Measurements from ENCODE around the gene EIF5. TPM values are rescaled to one million over a fixed set of nuclear protein-coding genes. Genes with fewer than 3 reads are reported as not detected.
A peak's percentile ranks its signal among the peaks of the same experiment; 100 is the strongest.

Gene EIF5
- total and polyA plus RNA-seq, 2 donors (not counting 3 experiments of a cell fraction or from before 2014, with no cell fraction given): 175 to 313 TPM

DNA sequence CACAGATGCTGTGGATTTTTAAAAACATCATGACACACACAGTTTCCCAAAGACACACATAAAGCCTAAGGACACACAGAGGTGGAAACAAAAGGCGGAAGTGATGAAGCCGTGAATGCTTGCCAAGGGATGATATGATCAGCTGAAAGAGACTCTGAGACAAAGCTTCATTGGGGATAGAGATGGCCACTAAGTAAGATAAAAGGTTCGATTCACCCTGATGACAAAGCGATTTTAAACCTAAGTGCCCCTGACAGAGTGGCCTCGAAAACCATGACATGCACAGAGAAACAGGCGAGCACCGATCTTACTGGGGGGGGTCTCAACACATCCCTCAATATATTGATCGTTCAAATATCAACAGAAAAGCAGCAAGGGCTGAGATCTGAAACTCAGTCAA lies 20.3 kb upstream of the EIF5 start:
- CTCF ChIA-PET: interaction anchor here (0.8 kb wide), 1 partner anchor 77 kb away, joined by 3 read pairs; no protein-coding TSS in a partner anchor
- intact Hi-C loops (cut with micrococcal nuclease): no loop called here
- Histone ChIP-seq H3K27me3 (ENCODE audit: control insufficient read depth in 2 of 2, insufficient read depth in 2 of 2, low read length in 2 of 2) (no peaks in the 10 kb centered on the region), H3K4me1 (ENCODE audit: control insufficient read depth, extremely low read depth, insufficient read depth, low read length) (peaks cover 13% of the 10 kb centered on the region), H3K4me3 (replicated peaks in 1 of 3; ENCODE audit: insufficient read depth in 1 of 3, low read depth in 1 of 3, low read length in 3 of 3) (no peak overlapping the region), H3K27ac (ENCODE audit: insufficient read depth, low read depth, low read length) (peak overlapping the region; percentile 27), H3K4me2 (ENCODE audit: insufficient read depth, low read length) (peak overlapping the region; percentile 28), H3K9me1 (replicated peaks; ENCODE audit: control insufficient read depth, extremely low read depth, insufficient read depth, low read length) (no peaks in the 10 kb centered on the region), H4K20me1 (replicated peaks; ENCODE audit: control insufficient read depth, extremely low read depth, insufficient read depth, low read length) (no peaks in the 10 kb centered on the region), H2AFZ (ENCODE audit: low read depth, low read length) (peak overlapping the region; percentile 29), H3K79me2 (ENCODE audit: control insufficient read depth, insufficient read depth, low read length) (no peaks in the 10 kb centered on the region), H3K9me3 (replicated peaks; ENCODE audit: control insufficient read depth, insufficient read depth, low read length) (no peaks in the 10 kb centered on the region), H3K9ac (replicated peaks; ENCODE audit: extremely low read depth, insufficient read depth, low read length) (no peak overlapping the region), H3K36me3 (ENCODE audit: control insufficient read depth in 2 of 2, extremely low read depth in 1 of 2, insufficient read depth in 2 of 2, low read length in 2 of 2) (no peaks in the 10 kb centered on the region)
- FAIRE-seq (peak; percentile 85), DNase-seq (ENCODE audit: low read depth, low spot score) (peak; percentile 66)
- dilution Hi-C loops (cut with MboI; ENCODE audit: extremely low pct_ligation_motif_present, low sequenced_read_pairs): no loop called here
- TF ChIP-seq POLR2A (IDR thresholded peaks at IDR 0.05; ENCODE audit: low read depth, low read length) (no peak), JUN (IDR thresholded peaks at IDR 0.05; ENCODE audit: borderline replicate concordance, insufficient read depth, insufficient read length, low read depth) (peak; percentile 20), GATA2 (IDR thresholded peaks at IDR 0.05; ENCODE audit: insufficient read depth, insufficient read length, low read depth, low read length) (peak; percentile 86)
- POLR2A ChIA-PET: no interaction called here
- no TSS peak for BruUV-seq (replicated peaks)

DNA sequence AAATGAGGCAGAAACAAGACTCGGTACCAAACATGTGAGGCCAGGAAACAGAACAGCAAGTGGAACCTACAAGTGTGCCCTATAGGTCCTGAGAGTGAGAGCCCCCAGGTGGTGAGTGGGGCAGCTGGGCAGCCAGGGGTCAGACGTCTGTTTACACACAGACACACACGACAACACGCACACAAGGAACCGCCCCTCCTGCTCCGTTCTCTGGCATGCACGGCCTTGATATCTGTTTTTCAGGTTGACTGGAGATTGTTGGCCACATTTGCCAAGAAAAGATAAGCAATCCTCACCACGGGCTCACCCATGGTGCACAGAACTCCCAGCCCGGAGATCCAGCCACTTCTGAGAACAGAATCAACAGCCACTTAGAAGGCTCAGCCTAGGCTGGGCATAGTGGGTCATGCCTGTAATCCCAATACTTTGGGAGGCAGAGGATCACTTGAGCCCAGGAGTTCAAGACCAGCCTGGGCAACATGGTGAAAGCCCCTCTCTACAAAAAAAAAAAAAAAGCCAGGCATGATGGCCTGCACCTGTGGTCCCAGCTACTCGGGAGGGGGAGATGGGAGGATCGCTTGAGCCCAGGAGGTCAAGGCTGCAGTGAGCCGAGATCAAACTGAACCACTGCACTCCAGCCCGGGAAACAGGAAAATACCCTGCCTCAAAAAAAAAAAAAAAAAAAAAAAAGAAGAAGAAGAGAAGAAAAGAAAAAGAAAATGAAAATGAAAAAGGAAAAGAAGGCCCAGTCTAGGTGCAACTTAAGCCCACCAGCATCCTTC lies 19.4 kb upstream of the EIF5 start:
- no peak overlapping the region for H3K4me2 ChIP-seq (ENCODE audit: insufficient read depth, low read length)
- ChIA-PET CTCF (interaction anchor here (1.1 kb wide), 1 partner anchor 128 kb away, joined by 3 read pairs; no protein-coding TSS in a partner anchor), POLR2A (no interaction called here)
- no peaks in the 10 kb centered on the region for H3K36me3 ChIP-seq (ENCODE audit: control insufficient read depth in 2 of 2, extremely low read depth in 1 of 2, insufficient read depth in 2 of 2, low read length in 2 of 2)
- H3K9ac ChIP-seq (replicated peaks; ENCODE audit: extremely low read depth, insufficient read depth, low read length): no peak overlapping the region
- peak overlapping the region; percentile 31 for H2AFZ ChIP-seq (ENCODE audit: low read depth, low read length)
- H3K9me1 ChIP-seq (replicated peaks; ENCODE audit: control insufficient read depth, extremely low read depth, insufficient read depth, low read length): no peaks in the 10 kb centered on the region
- BruUV-seq (replicated peaks): no TSS peak
- TF ChIP-seq FOS (IDR thresholded peaks at IDR 0.05; ENCODE audit: borderline replicate concordance, insufficient read depth, low read length): no peak
- TF ChIP-seq, protein P1, sequence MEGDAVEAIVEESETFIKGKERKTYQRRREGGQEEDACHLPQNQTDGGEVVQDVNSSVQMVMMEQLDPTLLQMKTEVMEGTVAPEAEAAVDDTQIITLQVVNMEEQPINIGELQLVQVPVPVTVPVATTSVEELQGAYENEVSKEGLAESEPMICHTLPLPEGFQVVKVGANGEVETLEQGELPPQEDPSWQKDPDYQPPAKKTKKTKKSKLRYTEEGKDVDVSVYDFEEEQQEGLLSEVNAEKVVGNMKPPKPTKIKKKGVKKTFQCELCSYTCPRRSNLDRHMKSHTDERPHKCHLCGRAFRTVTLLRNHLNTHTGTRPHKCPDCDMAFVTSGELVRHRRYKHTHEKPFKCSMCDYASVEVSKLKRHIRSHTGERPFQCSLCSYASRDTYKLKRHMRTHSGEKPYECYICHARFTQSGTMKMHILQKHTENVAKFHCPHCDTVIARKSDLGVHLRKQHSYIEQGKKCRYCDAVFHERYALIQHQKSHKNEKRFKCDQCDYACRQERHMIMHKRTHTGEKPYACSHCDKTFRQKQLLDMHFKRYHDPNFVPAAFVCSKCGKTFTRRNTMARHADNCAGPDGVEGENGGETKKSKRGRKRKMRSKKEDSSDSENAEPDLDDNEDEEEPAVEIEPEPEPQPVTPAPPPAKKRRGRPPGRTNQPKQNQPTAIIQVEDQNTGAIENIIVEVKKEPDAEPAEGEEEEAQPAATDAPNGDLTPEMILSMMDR (IDR thresholded peaks at IDR 0.05; ENCODE audit: extremely low read depth in 1 of 2, insufficient read depth in 1 of 2, low read depth in 1 of 2, low read length in 2 of 2): no peak
- TF ChIP-seq EZH2 (IDR thresholded peaks at IDR 0.05; ENCODE audit: borderline replicate concordance, low read depth, low read length, severe bottlenecking): no peak
- TF ChIP-seq GATA2 (IDR thresholded peaks at IDR 0.05; ENCODE audit: insufficient read depth, insufficient read length, low read depth, low read length): no peak
- TF ChIP-seq JUN (IDR thresholded peaks at IDR 0.05; ENCODE audit: borderline replicate concordance, insufficient read depth, insufficient read length, low read depth): no peak
- TF ChIP-seq MYC (IDR thresholded peaks at IDR 0.05; ENCODE audit: low read depth, low read length): no peak
- no peak for TF ChIP-seq POLR2A (IDR thresholded peaks at IDR 0.05; ENCODE audit: low read depth, low read length)
- no peak for TF ChIP-seq POLR2AphosphoS5 (IDR thresholded peaks at IDR 0.05; ENCODE audit: insufficient read depth, low read depth, low read length)
- TF ChIP-seq, protein P2, sequence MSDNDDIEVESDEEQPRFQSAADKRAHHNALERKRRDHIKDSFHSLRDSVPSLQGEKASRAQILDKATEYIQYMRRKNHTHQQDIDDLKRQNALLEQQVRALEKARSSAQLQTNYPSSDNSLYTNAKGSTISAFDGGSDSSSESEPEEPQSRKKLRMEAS (IDR thresholded peaks at IDR 0.05; ENCODE audit: insufficient read depth, insufficient read length): no peak
- peaks cover 13% of the 10 kb centered on the region for H3K4me1 ChIP-seq (ENCODE audit: control insufficient read depth, extremely low read depth, insufficient read depth, low read length)
- H3K27ac ChIP-seq (ENCODE audit: insufficient read depth, low read depth, low read length): no peak overlapping the region
- no peak for FAIRE-seq
- intact Hi-C loops (cut with micrococcal nuclease): no loop called here
- peak; percentile 21 for DNase-seq (ENCODE audit: low read depth, low spot score)
- H3K4me3 ChIP-seq (replicated peaks in 1 of 3; ENCODE audit: insufficient read depth in 1 of 3, low read depth in 1 of 3, low read length in 3 of 3): no peak overlapping the region
- H4K20me1 ChIP-seq (replicated peaks; ENCODE audit: control insufficient read depth, extremely low read depth, insufficient read depth, low read length): no peaks in the 10 kb centered on the region
- H3K9me3 ChIP-seq (replicated peaks; ENCODE audit: control insufficient read depth, insufficient read depth, low read length): no peaks in the 10 kb centered on the region
- no peaks in the 10 kb centered on the region for H3K27me3 ChIP-seq (ENCODE audit: control insufficient read depth in 2 of 2, insufficient read depth in 2 of 2, low read length in 2 of 2)
- no peaks in the 10 kb centered on the region for H3K79me2 ChIP-seq (ENCODE audit: control insufficient read depth, insufficient read depth, low read length)
- dilution Hi-C loops (cut with MboI; ENCODE audit: extremely low pct_ligation_motif_present, low sequenced_read_pairs): no loop called here

Data from endothelial cell of umbilical vein (primary cell).